GF-D8 (cell line): ENCODE results near the gene COL8A1.

Source experiments
- DNase-seq: peaks from one replicate; lab custom pipeline; 2025; lab: John Stamatoyannopoulos, UW

Gene COL8A1

DNA sequence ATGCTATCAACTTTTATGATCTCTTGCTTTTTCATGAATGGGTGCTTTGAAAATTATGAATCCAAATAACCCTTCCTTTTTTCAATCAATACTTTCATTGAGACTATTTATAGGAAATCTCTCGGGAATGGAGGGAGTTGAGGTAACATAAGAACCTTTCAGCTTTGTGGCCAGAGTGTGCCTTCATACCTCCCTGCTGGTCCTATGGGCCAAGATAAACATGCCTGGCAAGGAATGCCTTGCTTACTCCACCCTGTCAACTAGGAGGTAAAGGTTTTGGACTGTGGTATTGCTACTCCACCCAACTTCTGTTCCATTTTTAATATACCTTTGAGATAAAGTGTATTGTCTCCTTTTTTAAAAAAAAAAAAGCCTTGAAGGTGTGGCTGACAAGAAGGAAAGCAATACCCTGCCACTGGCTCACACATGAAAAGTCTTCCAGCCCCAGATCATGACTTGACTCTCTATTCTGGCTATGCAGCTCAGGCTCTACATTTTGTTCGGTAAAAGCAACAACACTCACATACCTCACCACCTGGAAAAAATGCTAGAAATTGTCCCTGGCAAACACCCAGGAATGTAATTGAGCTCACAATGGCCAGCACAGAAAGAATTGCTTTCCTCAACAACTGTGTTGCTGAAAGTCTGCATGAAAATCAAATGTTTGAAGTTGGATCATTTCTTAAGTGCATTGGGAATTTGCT lies 35.8 kb downstream of the COL8A1 start:
- DNase-seq: no peak

DNA sequence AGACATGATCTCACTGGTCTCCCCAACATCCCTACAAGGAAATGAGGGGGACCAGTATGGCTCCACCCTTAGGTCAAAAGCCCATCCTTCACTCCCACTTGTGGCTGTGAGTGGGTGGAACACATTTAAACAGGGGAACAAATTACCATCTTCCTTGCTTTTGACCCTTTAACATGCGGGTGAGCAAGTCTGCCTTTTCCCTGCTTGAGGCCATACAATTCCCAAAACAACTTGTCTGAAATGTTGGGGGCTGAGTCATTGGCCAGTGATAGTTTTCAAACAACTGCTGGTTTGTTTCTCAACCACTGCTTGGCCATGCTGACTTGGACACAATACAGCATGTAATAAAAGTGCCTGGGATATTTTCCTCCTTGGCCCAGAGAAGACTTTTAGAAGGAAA lies 39.6 kb downstream of the COL8A1 start:
- DNase-seq: no peak

DNA sequence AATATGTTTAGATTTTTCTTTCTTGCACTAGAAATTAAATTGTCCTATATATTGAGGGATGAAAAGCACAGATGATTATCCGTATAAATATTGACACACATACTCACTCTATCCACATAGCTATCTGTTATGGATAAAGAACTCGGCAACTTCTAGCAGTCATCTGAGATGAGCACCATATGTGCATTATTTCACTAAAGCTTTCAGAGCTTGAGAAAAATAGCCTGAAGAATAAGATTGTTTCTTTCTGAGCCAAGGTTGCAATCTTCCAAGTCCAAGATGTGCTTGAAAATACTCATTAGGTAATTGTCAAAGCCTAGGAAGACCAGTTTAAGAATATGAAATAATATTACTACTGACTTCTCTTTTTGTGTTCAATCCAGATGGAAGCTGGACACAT lies 40.5 kb downstream of the COL8A1 start:
- DNase-seq: no peak

DNA sequence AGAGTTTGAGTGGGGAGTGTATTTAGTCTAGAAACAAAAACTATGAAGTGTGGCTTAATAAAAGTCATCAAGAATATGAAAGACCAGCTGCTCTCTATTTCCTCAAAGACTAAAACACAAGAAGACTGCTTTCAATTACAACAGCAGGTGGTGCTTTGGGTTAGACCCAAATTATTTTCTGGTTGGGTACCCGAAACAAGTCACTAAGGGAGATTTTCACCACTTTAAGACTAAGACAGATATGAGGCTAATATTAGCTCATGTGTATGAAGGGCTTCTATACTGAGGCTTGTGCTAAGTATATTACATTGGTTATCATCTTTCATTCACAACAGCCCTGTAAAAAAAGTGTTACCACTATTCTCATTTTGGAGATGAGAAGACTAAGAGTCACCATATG lies 43.1 kb downstream of the COL8A1 start:
- DNase-seq: no peak

DNA sequence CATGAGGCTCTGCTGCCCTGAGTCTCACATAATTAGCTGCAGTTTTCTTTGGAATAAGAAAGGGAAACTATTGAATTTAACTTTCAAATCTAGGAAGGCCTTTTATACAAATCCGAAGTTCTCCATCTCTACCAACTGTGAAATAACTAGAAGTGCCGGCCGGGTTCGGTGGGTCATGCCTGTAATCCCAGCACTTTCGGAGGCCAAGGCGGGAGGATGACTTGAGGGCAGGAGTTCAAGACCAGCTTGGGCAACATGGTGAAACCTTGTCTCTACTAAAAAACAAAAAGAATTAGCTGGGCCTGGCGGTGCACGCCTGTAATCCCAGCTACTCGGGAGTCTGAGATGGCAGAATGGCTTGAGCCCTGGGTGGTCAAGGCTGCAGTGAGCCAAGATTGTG lies 43.6 kb downstream of the COL8A1 start:
- DNase-seq: no peak

DNA sequence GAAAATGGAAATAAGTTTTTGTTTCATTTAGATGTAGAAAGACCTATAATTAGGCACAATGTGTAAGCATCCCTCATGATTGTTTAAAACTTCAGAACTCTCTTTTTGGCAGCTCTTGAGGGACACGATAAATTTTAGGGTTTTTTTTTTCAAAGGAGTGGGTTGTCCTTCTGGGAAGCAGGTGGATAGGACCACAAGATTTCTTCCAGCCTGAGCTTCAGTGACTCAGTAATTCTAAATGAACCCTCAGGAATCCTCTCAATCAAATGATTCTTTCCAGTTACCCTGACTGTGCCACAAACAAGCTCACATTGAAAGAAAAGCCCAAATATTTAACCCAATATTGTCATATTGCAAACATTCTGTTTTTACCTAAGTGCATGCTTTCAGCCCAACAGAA lies 45.1 kb downstream of the COL8A1 start:
- no peak for DNase-seq

DNA sequence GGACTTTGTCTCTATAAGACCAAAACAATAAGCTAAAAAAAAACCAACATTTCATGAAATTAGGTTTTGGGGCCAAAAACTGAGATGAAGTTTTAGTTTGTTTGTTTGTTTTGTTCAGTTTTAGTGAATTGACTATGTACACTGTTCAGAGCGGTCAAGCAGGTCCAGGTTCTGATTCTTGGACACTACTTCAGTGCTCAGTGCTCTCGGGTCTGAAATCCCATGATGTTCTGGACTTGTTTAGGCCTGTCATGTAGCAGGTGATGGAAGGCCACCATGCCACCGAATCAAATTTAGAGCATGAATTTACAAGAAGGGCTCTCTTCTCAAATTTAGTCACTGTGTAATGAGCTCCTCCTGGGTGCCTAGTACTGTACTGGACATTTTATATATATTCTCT lies 45.5 kb downstream of the COL8A1 start:
- no peak for DNase-seq

DNA sequence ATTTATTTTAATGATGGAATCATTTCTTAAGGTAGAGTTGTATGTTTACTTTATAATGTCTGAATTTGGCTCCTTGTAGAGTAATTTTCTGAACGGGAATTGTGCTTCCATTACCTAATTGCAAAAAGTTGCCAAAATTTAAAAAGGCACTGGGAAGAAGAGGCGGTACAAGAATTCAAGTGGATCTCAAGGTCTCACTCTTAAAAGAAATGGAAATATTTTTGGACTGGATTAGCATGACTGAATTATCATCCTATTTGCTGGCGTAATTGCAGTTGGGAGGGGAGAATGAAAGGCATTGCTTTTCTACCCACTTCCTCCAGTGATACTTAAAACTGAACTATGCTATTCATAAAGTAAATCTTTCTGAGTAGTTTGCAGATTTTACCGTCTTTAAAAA lies 46.2 kb downstream of the COL8A1 start:
- DNase-seq: no peak

DNA sequence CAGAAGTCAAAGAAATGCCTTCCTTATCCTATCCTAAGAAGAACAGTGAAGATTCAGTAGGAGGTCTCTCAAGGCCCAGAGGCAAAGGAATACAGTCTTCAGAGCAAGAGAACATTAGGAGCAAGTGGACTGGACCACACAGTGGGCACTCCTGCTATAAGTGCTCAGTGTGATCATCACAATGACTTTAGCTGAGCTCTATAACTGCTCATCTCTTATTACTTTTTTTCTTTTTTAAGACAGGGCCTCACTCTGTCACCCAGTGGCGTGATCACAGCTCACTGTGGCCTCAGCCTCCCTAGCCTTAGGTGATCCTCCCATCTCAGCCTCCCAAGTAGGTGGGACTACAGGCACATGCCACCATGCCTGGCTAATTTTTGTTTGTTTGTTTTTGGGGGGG lies 48.1 kb downstream of the COL8A1 start:
- no peak for DNase-seq

DNA sequence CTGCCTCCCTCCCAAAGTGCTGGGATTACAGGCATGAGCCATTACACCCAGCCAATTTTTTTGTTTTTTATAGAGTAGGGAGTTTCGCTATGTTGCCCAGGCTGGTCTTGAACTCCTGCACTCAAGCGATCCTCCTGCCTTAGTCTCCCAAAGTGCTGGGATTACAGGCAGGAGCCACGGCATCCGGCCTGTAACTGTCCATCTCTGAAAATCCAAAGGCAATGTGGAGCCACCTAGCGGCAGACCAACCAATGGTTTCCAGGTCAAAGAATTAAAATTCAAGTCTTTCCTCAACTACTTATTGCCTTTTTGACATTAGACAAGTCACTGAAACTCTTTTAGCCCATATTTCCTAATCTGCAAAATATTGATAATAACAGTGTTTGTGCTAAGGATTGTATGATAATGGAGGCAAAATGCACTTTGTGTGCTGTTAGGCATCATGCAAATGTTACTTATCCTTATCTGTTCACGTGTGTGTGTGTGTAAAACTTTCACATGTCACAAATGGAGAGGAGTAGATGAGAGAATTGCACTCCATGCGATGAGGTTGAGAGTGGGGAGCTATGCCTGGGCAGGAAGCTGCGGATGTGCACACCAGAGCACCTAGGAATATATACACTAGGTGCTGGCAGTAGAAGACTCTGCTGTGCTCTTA lies 48.7 kb downstream of the COL8A1 start:
- DNase-seq: no peak

DNA sequence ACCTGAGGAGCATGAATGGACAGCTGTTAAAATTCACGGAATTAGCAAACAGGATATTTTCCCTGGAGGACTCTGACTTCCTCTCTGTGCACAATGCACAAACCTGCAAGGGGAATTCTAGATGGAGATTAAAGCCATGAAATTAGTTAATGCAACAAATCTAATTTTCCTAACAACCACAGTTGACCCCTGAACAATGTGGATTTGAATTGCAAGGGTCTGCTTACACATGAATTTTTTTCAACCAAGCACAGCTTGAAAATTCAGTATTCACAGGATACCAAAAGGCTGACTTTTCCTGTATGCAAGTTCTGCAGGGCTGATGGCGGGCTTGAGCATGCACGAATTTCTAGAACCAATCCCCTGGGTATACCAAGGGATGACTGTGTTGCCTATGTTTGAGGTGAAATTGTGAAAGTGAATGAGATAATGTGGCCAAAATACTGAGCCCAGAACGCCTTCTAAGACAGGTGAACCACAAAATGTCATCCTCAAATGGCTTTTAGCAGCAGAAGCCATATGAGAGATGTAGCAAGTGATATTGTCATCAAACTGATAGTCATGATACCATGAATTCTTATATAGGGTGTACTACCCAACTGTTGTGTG lies 52.5 kb downstream of the COL8A1 start:
- DNase-seq: no peak

DNA sequence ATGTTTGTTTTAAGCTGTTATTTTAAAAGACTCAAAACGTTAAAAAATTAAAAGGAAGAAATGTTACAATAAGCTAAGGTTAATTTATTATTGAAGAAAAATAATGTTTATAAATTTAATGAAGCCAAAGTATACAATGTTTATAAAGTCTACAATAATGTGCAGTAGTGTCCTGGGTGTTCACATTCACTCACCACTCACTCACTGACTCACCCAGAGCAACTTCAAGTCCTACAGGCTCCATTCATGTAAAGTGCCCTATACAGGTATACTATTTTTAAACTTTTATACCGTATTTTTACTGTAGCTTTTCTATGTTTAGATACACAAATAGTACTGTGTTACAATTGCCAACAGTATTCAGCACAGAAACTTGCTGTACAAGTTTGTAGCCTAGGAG lies 55.2 kb downstream of the COL8A1 start:
- DNase-seq: no peak

DNA sequence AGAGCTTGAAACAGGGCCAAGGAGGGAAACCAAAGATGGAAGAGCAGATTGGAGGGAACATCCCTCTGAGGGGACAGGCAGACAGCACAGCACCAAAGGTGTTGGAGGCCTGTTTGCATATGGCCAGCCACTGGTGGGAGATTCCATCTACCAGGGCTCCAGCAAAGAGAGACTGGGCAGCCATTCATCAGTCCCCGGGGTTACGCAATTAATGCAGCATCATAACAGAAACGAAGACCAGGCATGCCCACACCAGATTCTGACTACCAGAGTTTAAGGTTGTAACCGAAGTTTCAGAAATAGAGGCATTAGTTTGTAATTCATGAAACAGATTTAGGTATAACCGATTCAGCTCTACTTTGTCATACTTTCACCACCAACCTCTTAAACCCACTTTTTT lies 58.1 kb downstream of the COL8A1 start:
- no peak for DNase-seq

DNA sequence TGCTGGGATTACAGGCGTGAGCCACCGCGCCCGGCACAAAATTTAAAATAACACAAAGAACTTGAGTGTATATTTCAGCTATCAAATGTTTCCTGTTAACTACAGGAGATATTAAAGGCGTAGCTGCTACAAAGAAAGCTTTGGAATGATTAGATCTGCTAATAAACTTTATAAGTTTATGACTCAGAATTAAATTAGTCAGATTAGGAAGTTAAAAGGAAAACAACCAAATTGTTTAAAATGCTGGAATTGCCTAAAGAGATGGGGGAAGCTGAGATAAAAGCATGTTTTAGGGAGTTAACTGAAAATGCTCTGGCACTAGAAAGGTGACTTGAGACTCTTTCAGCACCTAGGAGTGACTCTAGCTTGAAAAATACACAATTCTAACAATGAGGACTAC lies 58.9 kb downstream of the COL8A1 start:
- DNase-seq: no peak

DNA sequence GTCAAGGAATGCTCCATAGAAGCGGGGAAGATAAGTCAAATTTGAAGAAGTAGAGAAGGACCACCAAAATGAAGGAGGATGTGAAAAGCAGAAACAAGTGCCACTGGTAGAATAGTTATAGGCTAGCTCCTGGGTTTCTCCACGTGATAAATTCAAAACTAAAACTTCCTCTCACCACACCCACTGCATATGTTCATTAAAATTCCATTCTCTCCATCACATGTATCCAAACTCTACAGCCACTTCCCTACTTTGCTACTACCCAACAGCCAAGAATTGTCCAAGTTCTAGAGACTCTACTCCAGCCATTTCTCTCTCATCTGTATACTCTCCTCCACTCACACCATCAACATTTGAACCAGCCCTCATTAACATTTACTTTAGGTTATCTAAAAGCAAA lies 60.5 kb downstream of the COL8A1 start:
- DNase-seq: no peak

DNA sequence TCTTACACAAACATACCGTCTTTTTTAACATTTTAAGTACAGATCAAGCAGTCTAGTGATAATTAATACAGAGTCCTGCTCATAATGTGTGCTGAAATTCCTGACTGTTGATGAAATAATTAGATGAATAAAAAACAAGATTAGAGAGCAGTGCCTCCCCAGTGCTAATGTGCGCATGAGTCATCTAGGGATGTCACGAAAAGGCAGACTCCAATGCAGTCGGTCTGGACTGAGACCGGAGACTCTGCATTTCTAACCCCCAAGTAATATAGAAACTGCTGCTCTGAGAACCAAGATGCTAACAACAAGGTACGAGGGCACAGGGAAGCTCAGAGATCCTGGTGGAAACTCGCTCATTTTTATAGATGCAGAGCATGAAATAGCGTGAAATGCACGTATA lies 61.4 kb downstream of the COL8A1 start:
- DNase-seq: no peak

DNA sequence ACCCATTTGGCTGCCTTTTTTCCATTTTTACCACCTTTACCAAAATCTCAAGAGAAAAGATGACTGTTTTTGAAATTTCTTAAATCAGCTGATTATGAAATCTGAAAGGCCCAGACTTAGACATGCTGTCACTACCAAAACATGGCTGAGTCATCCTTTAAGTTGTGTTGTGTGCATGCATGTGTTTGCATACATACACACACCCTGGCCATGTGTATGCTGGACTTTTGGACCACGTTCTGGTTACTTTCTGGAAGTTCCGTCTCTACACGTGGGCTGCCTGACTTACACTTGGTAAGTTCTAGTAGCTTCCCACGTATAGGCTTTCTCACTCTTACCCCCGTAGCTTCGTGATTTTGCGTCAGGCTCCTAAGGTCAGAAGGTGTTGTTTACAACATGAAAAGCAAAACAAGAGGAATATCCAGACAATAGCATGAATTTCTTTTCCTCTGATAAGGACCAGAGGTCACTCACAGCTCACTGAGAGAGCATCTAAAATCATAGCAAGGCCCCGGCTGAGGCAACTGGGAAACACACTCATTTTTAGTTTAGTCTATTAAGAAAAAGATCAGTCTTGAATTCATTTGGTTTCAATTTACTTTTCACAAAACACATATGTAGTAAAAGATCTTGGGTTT lies 62.4 kb downstream of the COL8A1 start:
- no peak for DNase-seq

DNA sequence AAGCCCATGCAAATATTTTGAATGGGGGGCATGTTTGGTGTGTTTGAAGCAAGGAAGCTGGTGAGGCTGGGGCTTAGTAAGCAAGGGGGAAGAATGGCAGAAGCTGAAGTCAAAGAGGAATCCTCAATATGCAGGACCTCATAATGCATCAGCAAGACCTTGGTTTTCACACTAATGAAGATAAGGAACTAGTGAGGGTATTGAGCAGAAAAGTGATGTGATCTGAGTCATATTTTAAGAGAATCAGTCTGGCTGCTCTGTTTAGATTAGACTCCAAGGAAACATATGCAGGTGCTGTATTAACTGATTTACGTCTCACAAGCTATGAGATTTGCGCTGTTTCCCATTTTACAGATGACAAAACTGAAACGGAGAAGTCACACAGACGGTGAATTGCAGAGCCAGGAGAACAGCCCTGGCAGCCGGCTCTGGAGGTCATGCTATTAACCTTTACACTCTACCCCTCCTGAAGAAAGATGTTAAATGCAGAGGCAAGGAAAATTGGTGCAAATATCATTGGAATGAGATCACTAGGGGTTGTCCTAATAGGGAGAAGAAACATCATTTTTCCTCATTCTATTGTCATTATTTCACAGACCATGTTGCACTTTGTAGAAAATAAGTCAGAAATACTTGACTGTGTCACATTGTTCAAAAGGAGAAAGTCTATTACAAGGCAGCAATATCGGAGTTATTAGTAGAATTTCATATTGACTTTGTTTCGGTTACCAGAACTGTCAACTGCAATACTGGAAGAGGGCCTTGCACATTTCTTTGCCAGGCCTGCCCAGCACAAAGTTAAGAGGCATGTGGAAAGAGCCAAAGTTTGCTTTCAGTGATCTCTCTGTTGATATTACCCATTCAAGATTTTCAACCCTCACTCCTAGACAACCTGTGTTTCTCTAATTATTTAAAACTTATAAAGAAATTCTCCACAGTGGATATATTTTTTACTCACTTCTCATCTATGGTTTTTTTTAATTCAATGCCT lies 64.9 kb downstream of the COL8A1 start:
- no peak for DNase-seq

DNA sequence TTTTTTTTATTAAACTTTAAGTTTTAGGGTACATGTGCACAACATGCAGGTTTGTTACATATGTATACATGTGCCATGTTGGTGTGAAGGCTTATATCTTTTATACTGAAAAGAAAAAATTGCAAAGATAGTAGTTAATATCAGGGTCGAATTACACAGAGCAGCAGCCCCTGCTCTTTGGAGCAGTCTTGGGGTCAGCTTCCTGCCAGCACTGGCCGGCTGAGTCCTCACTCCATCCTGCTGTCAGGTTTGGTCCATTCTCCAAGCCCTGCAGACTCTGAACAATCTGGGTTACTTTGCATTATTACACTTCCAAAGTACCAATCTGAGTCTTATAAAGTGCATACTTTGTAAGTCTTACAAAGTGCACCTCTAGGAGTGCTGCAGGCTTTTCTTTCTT lies 66.0 kb downstream of the COL8A1 start:
- DNase-seq: no peak

DNA sequence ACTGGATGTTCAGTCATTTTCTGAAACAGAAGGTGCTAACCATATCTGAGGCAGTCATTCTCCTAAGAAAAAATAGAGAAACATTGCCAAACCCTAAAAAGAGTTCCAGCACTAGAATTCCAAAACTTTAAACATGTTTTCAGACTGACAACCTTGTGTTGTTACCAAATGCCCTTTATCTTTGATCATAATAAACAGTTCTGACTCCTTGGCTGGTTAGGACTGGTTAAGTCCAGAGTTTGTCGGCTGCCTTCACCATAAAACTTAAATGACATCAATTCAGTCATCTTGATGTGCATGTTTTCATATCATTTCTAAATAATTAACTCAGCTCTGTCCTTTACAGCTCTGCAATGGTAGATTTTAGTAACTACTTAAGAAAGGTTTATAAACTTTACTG lies 68.0 kb downstream of the COL8A1 start:
- DNase-seq: no peak

DNA sequence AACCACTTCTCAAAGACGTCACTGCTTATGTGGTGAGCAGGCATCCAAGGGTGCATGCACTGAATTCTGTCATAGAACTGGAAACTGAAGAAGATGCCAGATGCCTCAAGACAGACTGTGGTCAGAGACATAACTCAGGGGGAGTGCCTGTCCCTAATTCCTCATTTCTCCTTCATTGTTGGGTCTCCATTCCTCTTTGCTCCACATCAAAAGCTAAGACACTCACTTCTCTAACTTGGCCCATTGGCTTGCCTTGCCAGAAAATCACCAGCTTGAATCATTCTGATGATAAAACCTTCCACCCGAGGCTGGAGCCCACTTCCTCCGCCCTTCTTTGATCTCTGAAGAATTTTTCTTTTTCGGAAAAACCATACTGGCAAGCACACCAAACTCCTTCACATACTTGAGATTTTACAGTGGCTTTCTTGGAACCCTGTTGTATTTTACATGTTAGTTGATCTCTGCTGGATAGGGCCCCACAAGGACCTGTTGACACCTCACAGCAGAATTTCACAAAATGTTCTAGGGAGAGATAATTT lies 69.9 kb downstream of the COL8A1 start:
- no peak for DNase-seq

DNA sequence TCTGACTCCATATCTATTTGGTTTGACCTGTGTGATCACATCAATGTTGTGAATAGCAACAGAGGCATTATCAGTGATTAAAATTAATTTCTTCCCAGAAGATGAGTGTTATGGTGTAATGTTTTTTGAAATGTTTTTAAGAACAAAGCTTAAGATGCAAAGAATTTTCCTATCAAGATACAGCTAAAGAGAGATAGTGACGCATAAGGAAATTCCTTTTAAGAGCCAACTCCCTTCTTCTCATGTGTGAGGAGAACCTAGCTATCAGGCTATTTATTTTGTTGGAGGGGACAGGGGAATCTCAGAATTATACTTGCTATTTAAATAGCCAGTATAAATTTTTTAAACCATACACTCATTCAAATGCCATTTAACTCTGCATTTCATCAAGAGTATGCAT lies 71.3 kb downstream of the COL8A1 start:
- no peak for DNase-seq
